Measurements from ENCODE around the gene STK24.

Gene STK24

GRCh38 chr13:98513837-98514236 is 63.1 kb downstream of the STK24 start:
- CTCF ChIA-PET, result no interaction called here
- DNase-seq (ENCODE audit: low read depth, low spot score), result no peak
- TF ChIP-seq CTCF (IDR thresholded peaks at IDR 0.05; ENCODE audit: insufficient read depth, low read length, missing control alignments), result no peak
- no peak overlapping the region for H3K4me3 ChIP-seq (ENCODE audit: low read depth, low read length)
- POLR2A ChIA-PET, result no interaction called here

- POLR2A ChIA-PET, result no interaction called here
- TF ChIP-seq CTCF (IDR thresholded peaks at IDR 0.05; ENCODE audit: insufficient read depth, low read length, missing control alignments), result no peak
- no peak overlapping the region for H3K4me3 ChIP-seq (ENCODE audit: low read depth, low read length)
- CTCF ChIA-PET, result no interaction called here
- DNase-seq (ENCODE audit: low read depth, low spot score), result no peak
Observed at GRCh38 chr13:98512774-98513665, 63.9 kb downstream of the STK24 start.

GRCh38 chr13:98511435-98511834 is 65.5 kb downstream of the STK24 start:
- no peak overlapping the region for H3K4me3 ChIP-seq (ENCODE audit: low read depth, low read length)
- no peak for DNase-seq (ENCODE audit: low read depth, low spot score)
- POLR2A ChIA-PET, result no interaction called here
- no peak for TF ChIP-seq CTCF (IDR thresholded peaks at IDR 0.05; ENCODE audit: insufficient read depth, low read length, missing control alignments)
- CTCF ChIA-PET, result no interaction called here

- no peak for TF ChIP-seq CTCF (IDR thresholded peaks at IDR 0.05; ENCODE audit: insufficient read depth, low read length, missing control alignments)
- CTCF ChIA-PET, result interaction anchor here (1.0 kb wide), 1 partner anchor 64 kb away, joined by 3 read pairs; no protein-coding TSS in a partner anchor
- no peak overlapping the region for H3K4me3 ChIP-seq (ENCODE audit: low read depth, low read length)
- POLR2A ChIA-PET, result no interaction called here
- no peak for DNase-seq (ENCODE audit: low read depth, low spot score)
Observed at GRCh38 chr13:98510156-98510509, 66.8 kb downstream of the STK24 start.

GRCh38 chr13:98509271-98510155 is 67.4 kb downstream of the STK24 start:
- DNase-seq (ENCODE audit: low read depth, low spot score), result peak; percentile 55
- ChIA-PET POLR2A (interaction anchor here (0.7 to 1.7 kb wide), 2 partner anchors 25 to 235 kb away, joined by 3 to 8 read pairs; no protein-coding TSS in a partner anchor), CTCF (interaction anchor here (1.0 to 3.2 kb wide), 4 partner anchors 16 to 144 kb away, joined by 3 to 7 read pairs (median 5); no protein-coding TSS in a partner anchor)
- H3K4me3 ChIP-seq (ENCODE audit: low read depth, low read length), result no peak overlapping the region
- TF ChIP-seq CTCF (IDR thresholded peaks at IDR 0.05; ENCODE audit: insufficient read depth, low read length, missing control alignments), result no peak

GRCh38 chr13:98508685-98509084 is 68.2 kb downstream of the STK24 start:
- peak; percentile 50 for DNase-seq (ENCODE audit: low read depth, low spot score)

More at GRCh38 chr13:98508685-98509084, 68.2 kb downstream of the STK24 start:
- TF ChIP-seq CTCF (IDR thresholded peaks at IDR 0.05; ENCODE audit: insufficient read depth, low read length, missing control alignments), result no peak
- ChIA-PET CTCF (interaction anchor here (0.8 to 3.2 kb wide), 5 partner anchors 15 to 334 kb away, joined by 3 to 7 read pairs (median 3); no protein-coding TSS in a partner anchor), POLR2A (interaction anchor here (0.7 to 1.7 kb wide), 3 partner anchors 24 to 62 kb away, joined by 3 to 8 read pairs (median 3); no protein-coding TSS in a partner anchor)
- H3K4me3 ChIP-seq (ENCODE audit: low read depth, low read length), result no peak overlapping the region
